A549 (cell line): Measurements from ENCODE around the gene PACS1. TPM values are rescaled to one million over a fixed set of nuclear protein-coding genes. Genes with fewer than 3 reads are reported as not detected.
A peak's percentile ranks its signal among the peaks of the same experiment; 100 is the strongest.

Experiments used
- ATAC-seq, 2 experiments: fragments of 200-7000 bp in 1 of 2; fragments of >200 bp in 1 of 2; cut with Nextera tagmentation in 1 of 2; cut with Tn5 transposase in 1 of 2; 3 replicates each; pipeline versions ENCODE4 v1.8.0 to v1.9.1; 2018 to 2020; ENCODE audit warnings: mild to moderate bottlenecking in 1 of 2, moderate library complexity in 1 of 2
- CTCF ChIA-PET: fragments of 300-600 bp; sonication (Branson Sonifier 250); formaldehyde crosslinking; extraction: SDS; loops from one replicate; lab custom pipeline; 2021; ENCODE audit warnings: antibody characterized with exemption, inconsistent platforms; lab: Yijun Ruan, JAX
- POLR2A ChIA-PET: fragments of 350-600 bp; formaldehyde crosslinking; extraction: SDS; loops from one replicate; lab custom pipeline; 2021; ENCODE audit warnings: antibody characterized with exemption, inconsistent platforms; lab: Yijun Ruan, JAX
- DNase-seq, 2 experiments: peaks; one replicate each; pipeline versions ENCODE4 v3.0.0 to v3.0.0-alpha.2; 2011 to 2016; ENCODE audit warnings: low read depth in 1 of 2, low spot score in 1 of 2
- FAIRE-seq: peaks from 2 replicates; lab custom pipeline; 2011; peaks lifted over from hg19 to GRCh38; lab: Jason Lieb, UNC
- H3K27ac ChIP-seq, 2 experiments: fragments of >200 bp; sonication (Bioruptor Twin); formaldehyde crosslinking; 3 replicates each; pipeline ENCODE4 v1.5.1; 2016 to 2017
- H3K4me1 ChIP-seq: fragments of >200 bp; sonication (Bioruptor Twin); formaldehyde crosslinking; 3 replicates; pipeline ENCODE4 v1.6.1; 2016
- H3K4me2 ChIP-seq: fragments of >200 bp; sonication (Bioruptor Twin); formaldehyde crosslinking; 3 replicates; pipeline ENCODE4 v1.6.1; 2016
- H3K4me3 ChIP-seq: fragments of >200 bp; sonication (Bioruptor Twin); formaldehyde crosslinking; 3 replicates; pipeline ENCODE4 v1.5.1; 2016
- H3K9me3 ChIP-seq: fragments of >200 bp; sonication (Bioruptor Twin); formaldehyde crosslinking; 3 replicates; pipeline ENCODE4 v1.6.1; 2016
- GATA3 ChIP-seq: IDR thresholded peaks from 2 replicates; pipeline ENCODE4 v1.6.1; 2012; ENCODE audit warnings: borderline replicate concordance
- MYC ChIP-seq: IDR thresholded peaks from 2 replicates; pipeline ENCODE4 v1.6.1; 2012; ENCODE audit warnings: mild to moderate bottlenecking, inconsistent platforms, low read length, improper control_type of control experiment, borderline replicate concordance
- NFE2L2 ChIP-seq: fragments of 150-350 bp; conservative IDR thresholded peaks from 2 replicates; pipeline ENCODE4 v1.6.1; 2014; ENCODE audit warnings: low read length
- NPAS2 ChIP-seq: fragments of 250-450 bp; sonication (Bioruptor Pico); IDR thresholded peaks from 2 replicates; pipeline ENCODE4 v1.8.0; 2022; ENCODE audit warnings: mild to moderate bottlenecking, moderate library complexity, borderline replicate concordance
- NR3C1 ChIP-seq: fragments of >200 bp; sonication (Bioruptor Twin); formaldehyde crosslinking; IDR thresholded peaks from 3 replicates; pipeline ENCODE4 v1.6.1; 2017
- RARB ChIP-seq: fragments of 250-450 bp; sonication (Bioruptor Pico); IDR thresholded peaks from 2 replicates; pipeline ENCODE4 v1.8.0; 2021; ENCODE audit warnings: mild to moderate bottlenecking, moderate library complexity
- RCOR1 ChIP-seq: fragments of 150-350 bp; IDR thresholded peaks from 2 replicates; pipeline ENCODE4 v1.6.1; 2014; ENCODE audit warnings: antibody characterized with exemption, low read length, low read depth
- RFX5 ChIP-seq: fragments of 450-650 bp; IDR thresholded peaks from 2 replicates; pipeline ENCODE4 v1.7.1; 2014; ENCODE audit warnings: antibody characterized with exemption, mild to moderate bottlenecking, moderate library complexity
- RNF2 ChIP-seq: fragments of 200-600 bp; sonication (generic); IDR thresholded peaks from 2 replicates; pipeline ENCODE4 v1.6.1; 2016; ENCODE audit warnings: low read depth, mild to moderate bottlenecking, antibody characterized with exemption, moderate library complexity, borderline replicate concordance
- ZSCAN20 ChIP-seq: fragments of 250-450 bp; sonication (Bioruptor Pico); IDR thresholded peaks from 2 replicates; pipeline ENCODE4 v1.8.0; 2022; ENCODE audit warnings: mild to moderate bottlenecking, moderate library complexity
- WGBS: methylation state at CpG from one replicate; pipeline ENCODE4 v1.1.6; 2017; ENCODE audit errors: missing lambda C conversion rate; 5-methylcytosine and 5-hydroxymethylcytosine counted together
- polyA plus RNA-seq, 4 experiments: library from polyadenylated mRNA; depleted of rRNA in 3 of 4; stranded (reverse); fragments of >200 nt; fragmentation: RNase III in 1 of 4; extraction: RNeasy Plus Mini Kit Qiagen cat#74134 plus additional on column Dnase treatment in 1 of 4; gene quantifications; 2 replicates in 3 of 4; 3 replicates in 1 of 4; pipeline ENCODE4 v1.2.3, GENCODE V29; 2011 to 2017
- TF ChIP-seq, protein P1 (sequence below): fragments of >200 bp; sonication (Bioruptor Twin); formaldehyde crosslinking; IDR thresholded peaks from 3 replicates; pipeline ENCODE4 v1.5.1; 2016
- TF ChIP-seq, protein P2 (sequence below): fragments of >200 bp; sonication (Bioruptor Twin); formaldehyde crosslinking; IDR thresholded peaks from 3 replicates; pipeline ENCODE4 v1.6.1; 2016

PACS1 gene
- polyA plus RNA-seq, 2 of the 4 experiments (the other 2 are of a cell fraction), result 48.2 to 59.1 TPM

DNA sequence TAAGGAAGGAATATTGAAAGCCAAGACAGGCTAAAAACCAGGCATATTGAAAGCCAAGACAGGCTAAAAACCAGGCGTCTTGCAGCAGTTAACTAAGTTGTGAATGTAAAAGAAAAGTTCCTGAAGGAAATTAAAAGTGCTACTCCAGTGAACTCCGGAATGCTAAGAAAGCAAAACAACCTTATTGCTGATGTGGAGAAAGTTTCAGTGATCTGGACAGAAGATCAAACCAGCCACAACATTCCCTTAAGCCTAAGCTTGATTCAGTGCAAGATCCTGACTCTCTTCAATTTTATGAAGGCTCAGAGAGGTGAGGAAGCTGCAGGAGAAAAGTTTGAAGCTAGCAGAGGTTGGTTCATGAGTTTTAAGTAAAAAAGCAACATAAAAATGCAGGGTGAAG is 51.4 kb downstream of the PACS1 start (continued):
- TF ChIP-seq, protein P1, sequence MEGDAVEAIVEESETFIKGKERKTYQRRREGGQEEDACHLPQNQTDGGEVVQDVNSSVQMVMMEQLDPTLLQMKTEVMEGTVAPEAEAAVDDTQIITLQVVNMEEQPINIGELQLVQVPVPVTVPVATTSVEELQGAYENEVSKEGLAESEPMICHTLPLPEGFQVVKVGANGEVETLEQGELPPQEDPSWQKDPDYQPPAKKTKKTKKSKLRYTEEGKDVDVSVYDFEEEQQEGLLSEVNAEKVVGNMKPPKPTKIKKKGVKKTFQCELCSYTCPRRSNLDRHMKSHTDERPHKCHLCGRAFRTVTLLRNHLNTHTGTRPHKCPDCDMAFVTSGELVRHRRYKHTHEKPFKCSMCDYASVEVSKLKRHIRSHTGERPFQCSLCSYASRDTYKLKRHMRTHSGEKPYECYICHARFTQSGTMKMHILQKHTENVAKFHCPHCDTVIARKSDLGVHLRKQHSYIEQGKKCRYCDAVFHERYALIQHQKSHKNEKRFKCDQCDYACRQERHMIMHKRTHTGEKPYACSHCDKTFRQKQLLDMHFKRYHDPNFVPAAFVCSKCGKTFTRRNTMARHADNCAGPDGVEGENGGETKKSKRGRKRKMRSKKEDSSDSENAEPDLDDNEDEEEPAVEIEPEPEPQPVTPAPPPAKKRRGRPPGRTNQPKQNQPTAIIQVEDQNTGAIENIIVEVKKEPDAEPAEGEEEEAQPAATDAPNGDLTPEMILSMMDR, result no peak
- TF ChIP-seq, all 56 proteins: peak for 0

DNA sequence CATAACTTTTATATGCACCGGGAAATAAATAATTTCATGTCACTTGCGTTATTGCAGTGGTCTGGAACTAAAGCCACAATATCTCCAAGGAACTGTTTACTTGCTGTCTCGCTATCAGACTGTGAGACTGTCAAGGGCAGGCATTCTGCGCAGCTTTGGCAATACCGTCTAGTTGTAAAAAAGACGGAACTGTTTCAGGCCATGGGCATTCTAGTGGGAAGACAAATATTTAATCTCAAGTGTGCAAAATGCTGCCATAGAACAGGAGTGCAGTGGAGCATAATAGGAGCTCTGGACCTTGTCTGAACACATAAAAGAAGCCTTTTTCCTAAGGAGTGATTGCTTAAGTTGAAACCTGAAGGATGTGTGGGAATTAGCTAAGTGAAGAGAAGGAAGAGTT is 53.8 kb downstream of the PACS1 start:
- TF ChIP-seq, protein P2, sequence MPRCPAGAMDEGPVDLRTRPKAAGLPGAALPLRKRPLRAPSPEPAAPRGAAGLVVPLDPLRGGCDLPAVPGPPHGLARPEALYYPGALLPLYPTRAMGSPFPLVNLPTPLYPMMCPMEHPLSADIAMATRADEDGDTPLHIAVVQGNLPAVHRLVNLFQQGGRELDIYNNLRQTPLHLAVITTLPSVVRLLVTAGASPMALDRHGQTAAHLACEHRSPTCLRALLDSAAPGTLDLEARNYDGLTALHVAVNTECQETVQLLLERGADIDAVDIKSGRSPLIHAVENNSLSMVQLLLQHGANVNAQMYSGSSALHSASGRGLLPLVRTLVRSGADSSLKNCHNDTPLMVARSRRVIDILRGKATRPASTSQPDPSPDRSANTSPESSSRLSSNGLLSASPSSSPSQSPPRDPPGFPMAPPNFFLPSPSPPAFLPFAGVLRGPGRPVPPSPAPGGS, result no peak
- no peak for TF ChIP-seq RNF2
- TF ChIP-seq, all 56 proteins: peak for 0
- H3K27ac ChIP-seq, result peak overlapping the region; percentile 73 to 93
- FAIRE-seq (no peak), DNase-seq (no peak), ATAC-seq (no peak)
- peaks cover 74% of the 10 kb centered on the region for H3K4me1 ChIP-seq
- no peaks in the 10 kb centered on the region for H3K9me3 ChIP-seq
- CTCF ChIA-PET, result interaction anchor here (0.5 to 4.4 kb wide), 6 partner anchors 10 to 86 kb away, joined by 3 to 23 read pairs (median 4); no protein-coding TSS in a partner anchor
- peak overlapping the region; percentile 62 for H3K4me2 ChIP-seq
- no peak overlapping the region for H3K4me3 ChIP-seq
- POLR2A ChIA-PET, result interaction anchor here (1.1 kb wide), 1 partner anchor 54 kb away, joined by 3 read pairs; the partner anchor contains the start of gene PACS1
- WGBS, result 66% methylated on average over 6 of the region's 6 CpGs

DNA sequence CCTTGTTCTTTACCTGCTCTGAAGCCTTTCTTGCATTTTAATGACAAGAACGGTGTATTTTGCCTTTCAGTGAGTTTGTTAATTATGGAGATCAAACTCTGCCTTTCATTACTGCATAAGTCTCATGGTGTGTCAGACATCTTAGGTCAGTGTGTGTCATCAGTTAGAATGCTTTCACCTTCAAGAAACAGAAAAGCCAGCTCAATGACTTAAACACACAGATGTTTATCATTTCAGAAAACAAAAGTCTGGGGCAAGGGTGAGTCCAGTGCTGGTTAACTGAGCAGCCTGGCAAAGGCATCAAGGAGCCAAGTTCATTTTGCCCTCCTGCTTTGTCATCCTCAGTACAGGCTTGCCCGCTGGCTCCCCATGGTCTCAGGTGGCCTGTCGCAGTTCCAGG is 54.5 kb downstream of the PACS1 start:
- H3K4me2 ChIP-seq, result peak overlapping the region; percentile 62
- no peak for FAIRE-seq
- H3K27ac ChIP-seq, result peak overlapping the region; percentile 73 to 93
- no peak for TF ChIP-seq ZSCAN20
- TF ChIP-seq GATA3, result peak; percentile 68; the same call in 1 of the 2 replicates
- TF ChIP-seq, all 56 proteins: peak for 1
- ATAC-seq (peak; percentile 43 to 55; a peak in 5 of 6 replicates), DNase-seq (peak in 1 of 2 experiments; percentile 45)
- 39% methylated on average over 3 of the region's 3 CpGs for WGBS
- Histone ChIP-seq H3K4me3 (no peak overlapping the region), H3K9me3 (no peaks in the 10 kb centered on the region), H3K4me1 (peaks cover 67% of the 10 kb centered on the region)
- ChIA-PET POLR2A (interaction anchor here (1.1 kb wide), 1 partner anchor 54 kb away, joined by 3 read pairs; the partner anchor contains the start of gene PACS1), CTCF (interaction anchor here (0.5 to 4.4 kb wide), 7 partner anchors 9 to 85 kb away, joined by 3 to 23 read pairs (median 4); no protein-coding TSS in a partner anchor)

DNA sequence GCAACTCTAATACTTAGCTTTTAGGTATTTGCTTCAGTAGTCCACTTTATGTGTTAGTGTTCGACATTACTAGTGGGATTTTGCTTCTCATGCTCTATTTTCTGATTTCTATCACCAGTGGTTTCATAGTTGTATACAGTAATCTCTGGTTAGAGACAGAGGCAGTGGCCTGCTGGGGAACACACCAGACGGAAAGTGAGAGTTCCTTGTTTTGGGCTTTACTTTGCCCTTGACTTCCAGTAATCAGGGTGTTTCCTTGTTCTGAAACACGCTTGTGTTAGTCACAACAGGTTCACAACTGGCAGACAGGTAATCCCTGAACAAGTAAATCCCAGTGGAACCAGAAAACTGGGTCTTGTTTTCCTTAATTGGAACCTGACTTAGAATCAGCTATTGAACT is 56.0 kb downstream of the PACS1 start:
- ChIA-PET CTCF (interaction anchor here (0.7 to 4.4 kb wide), 7 partner anchors 8 to 58 kb away, joined by 3 to 23 read pairs (median 4); no protein-coding TSS in a partner anchor), POLR2A (interaction anchor here (2.4 kb wide), 1 partner anchor 13 kb away, joined by 7 read pairs; no protein-coding TSS in a partner anchor)
- no peak overlapping the region for H3K4me3 ChIP-seq
- H3K27ac ChIP-seq, result peak overlapping the region; percentile 73 to 93
- no peak for ATAC-seq
- 76% methylated on average over 3 of the region's 3 CpGs for WGBS
- TF ChIP-seq NR3C1 (no peak), NPAS2 (CRISPR knock-in tag) (no peak), RCOR1 (no peak), MYC (no peak), RARB (CRISPR knock-in tag) (no peak)
- no peak for DNase-seq
- peaks cover 65% of the 10 kb centered on the region for H3K4me1 ChIP-seq
- H3K9me3 ChIP-seq, result no peaks in the 10 kb centered on the region
- H3K4me2 ChIP-seq, result peak overlapping the region; percentile 42
- no peak for FAIRE-seq

DNA sequence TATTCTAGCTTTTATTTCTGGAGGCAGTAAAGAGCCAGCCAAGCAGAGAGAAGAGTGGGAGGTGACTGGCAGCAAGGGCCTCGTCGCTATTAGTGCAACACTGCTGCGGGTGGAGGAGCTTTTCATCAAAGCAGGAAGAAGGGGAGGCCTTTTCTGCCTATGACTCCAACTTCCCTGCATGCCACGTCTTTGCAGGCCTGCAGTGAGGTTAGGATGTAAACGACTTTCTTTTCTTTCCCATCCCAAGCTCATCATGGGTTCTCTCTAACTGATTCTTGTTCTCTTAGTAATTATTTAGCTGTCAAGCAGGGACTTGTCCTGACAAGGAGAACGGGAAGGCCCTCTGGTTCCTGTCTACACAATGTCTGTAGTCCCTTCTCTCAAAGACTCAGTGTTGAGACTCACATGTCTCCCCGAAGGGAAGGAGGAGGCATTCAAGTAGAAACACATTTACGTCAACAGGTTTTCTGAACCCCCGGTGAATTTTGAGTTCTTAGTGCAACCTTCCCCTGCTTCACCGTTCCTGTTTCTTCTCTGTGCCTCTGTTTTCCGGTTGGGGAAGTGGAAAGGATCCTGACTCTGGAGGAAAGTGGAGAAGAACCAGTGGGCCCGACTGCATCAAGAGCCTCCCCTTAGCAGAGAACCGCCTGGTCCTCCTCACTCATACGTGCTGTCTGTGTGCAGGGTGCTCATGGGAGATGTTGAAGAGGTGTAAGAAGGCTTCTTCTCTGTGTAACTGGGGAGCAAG is 56.9 kb downstream of the PACS1 start:
- no peak for DNase-seq
- TF ChIP-seq NPAS2 (CRISPR knock-in tag) (no peak), NFE2L2 (no peak), RFX5 (no peak), RARB (CRISPR knock-in tag) (no peak)
- peaks cover 60% of the 10 kb centered on the region for H3K4me1 ChIP-seq
- no peak overlapping the region for H3K4me3 ChIP-seq
- H3K27ac ChIP-seq, result peak overlapping the region; percentile 73 to 93
- WGBS, result 69% methylated on average over 14 of the region's 14 CpGs
- POLR2A ChIA-PET, result interaction anchor here (2.4 kb wide), 1 partner anchor 14 kb away, joined by 7 read pairs; no protein-coding TSS in a partner anchor
- peak; percentile 55 to 64 for ATAC-seq
- no peak for FAIRE-seq
- CTCF ChIA-PET, result interaction anchor here (0.7 to 4.4 kb wide), 6 partner anchors 7 to 59 kb away, joined by 3 to 23 read pairs (median 4); no protein-coding TSS in a partner anchor
- H3K4me2 ChIP-seq, result peak overlapping the region; percentile 42
- H3K9me3 ChIP-seq, result no peaks in the 10 kb centered on the region
